GM12878 (cell line): Measurements from ENCODE around the gene SPTLC3. TPM values are rescaled to one million over a fixed set of nuclear protein-coding genes. Genes with fewer than 3 reads are reported as not detected.
A peak's percentile ranks its signal among the peaks of the same experiment; 100 is the strongest.

Experiments
- ATF2 ChIP-seq: IDR thresholded peaks from 2 replicates; pipeline ENCODE4 v1.6.1; 2012; ENCODE audit warnings: low read length, inconsistent platforms
- CEBPZ ChIP-seq: fragments of 150-350 bp; IDR thresholded peaks from 2 replicates; pipeline ENCODE4 v1.6.1; 2016; ENCODE audit warnings: low read depth, low read length
- CREM ChIP-seq: IDR thresholded peaks from 2 replicates; pipeline ENCODE4 v1.6.1; 2014; ENCODE audit warnings: antibody characterized with exemption, low read depth
- EED ChIP-seq: sonication (generic); IDR thresholded peaks from 2 replicates; pipeline ENCODE4 v1.6.1; 2016; ENCODE audit warnings: antibody characterized with exemption, low read depth
- EP300 ChIP-seq, 2 experiments: fragments of 150-350 bp in 1 of 2; IDR thresholded peaks; 2 replicates each; pipeline ENCODE4 v1.6.1; 2011 to 2012; ENCODE audit warnings: low read depth in 2 of 2, low read length in 2 of 2, borderline replicate concordance in 1 of 2, improper control_type of control experiment in 1 of 2, inconsistent platforms in 1 of 2; ENCODE audit not compliant: control insufficient read depth in 1 of 2
- IKZF1 ChIP-seq: fragments of 450-650 bp; conservative IDR thresholded peaks from 2 replicates; pipeline ENCODE4 v1.6.1; 2017; ENCODE audit warnings: antibody characterized with exemption, mild to moderate bottlenecking
- MTA3 ChIP-seq: IDR thresholded peaks from 2 replicates; pipeline ENCODE4 v1.6.1; 2012; ENCODE audit warnings: low read length, inconsistent platforms, borderline replicate concordance
- NBN ChIP-seq: fragments of 450-650 bp; IDR thresholded peaks from 2 replicates; pipeline ENCODE4 v1.6.1; 2016
- NFIC ChIP-seq: IDR thresholded peaks from 2 replicates; pipeline ENCODE4 v1.6.1; 2012; ENCODE audit warnings: low read depth, mild to moderate bottlenecking, inconsistent platforms, low read length, moderate library complexity
- NFYB ChIP-seq: IDR thresholded peaks from 2 replicates; pipeline ENCODE4 v1.6.1; 2011; ENCODE audit warnings: low read depth, mild to moderate bottlenecking, low read length, improper control_type of control experiment, moderate library complexity; ENCODE audit not compliant: insufficient read depth
- NKRF ChIP-seq: fragments of 450-650 bp; conservative IDR thresholded peaks from 2 replicates; pipeline ENCODE4 v1.6.1; 2017; ENCODE audit warnings: mild to moderate bottlenecking, moderate library complexity
- PAX5 ChIP-seq: IDR thresholded peaks from 2 replicates; pipeline ENCODE4 v1.6.1; 2011; ENCODE audit warnings: low read depth, low read length, borderline replicate concordance
- PML ChIP-seq: IDR thresholded peaks from 2 replicates; pipeline ENCODE4 v1.6.1; 2012; ENCODE audit warnings: low read length, inconsistent platforms
- RFX5 ChIP-seq: IDR thresholded peaks from 2 replicates; pipeline ENCODE4 v1.6.1; 2011; ENCODE audit warnings: low read depth, low read length, improper control_type of control experiment
- RUNX3 ChIP-seq: IDR thresholded peaks from 2 replicates; pipeline ENCODE4 v1.6.1; 2012; ENCODE audit warnings: low read length, inconsistent platforms
- SIX5 ChIP-seq: IDR thresholded peaks from 2 replicates; pipeline ENCODE4 v1.6.1; 2011; ENCODE audit warnings: mild to moderate bottlenecking, low read depth, low read length, moderate library complexity; ENCODE audit not compliant: severe bottlenecking
- SPI1 ChIP-seq: IDR thresholded peaks from 2 replicates; pipeline ENCODE4 v1.6.1; 2011; ENCODE audit warnings: low read depth, mild to moderate bottlenecking, low read length, moderate library complexity, borderline replicate concordance; ENCODE audit not compliant: insufficient read depth
- STAT3 ChIP-seq: IDR thresholded peaks from 2 replicates; pipeline ENCODE4 v1.6.1; 2011; ENCODE audit warnings: low read depth, low read length, improper control_type of control experiment
- YY1 ChIP-seq: IDR thresholded peaks from 2 replicates; pipeline ENCODE4 v1.6.1; 2011; ENCODE audit warnings: low read depth, mild to moderate bottlenecking, low read length
- ZBTB4 ChIP-seq: fragments of 450-650 bp; formaldehyde crosslinking; IDR thresholded peaks from 2 replicates; pipeline ENCODE4 v1.4.0; 2022; ENCODE audit warnings: mild to moderate bottlenecking, moderate library complexity
- polyA plus RNA-seq, 11 experiments: library from polyadenylated mRNA; depleted of rRNA in 4 of 11; unstranded in 6 of 11; stranded (reverse) in 5 of 11; fragments of >200 nt; fragmentation: Nextera tagmentation in 4 of 11; fragmentation: Illumina TruSeq in 1 of 11; extraction: Ambion mirVana in 4 of 11; extraction: Trizol in 1 of 11; gene quantifications; 1 replicate in 1 of 11; 2 replicates in 10 of 11; pipeline versions ENCODE4 v1.2.1 to v1.2.3, GENCODE V29; 2011 to 2016; ENCODE audit warnings: inconsistent platforms in 2 of 11, missing spikeins in 2 of 11, low read depth in 1 of 11
- total RNA-seq, 4 experiments: library from RNA; depleted of rRNA in 3 of 4; stranded (reverse); fragments of >200 nt in 3 of 4; fragmentation: Illumina TruSeq in 1 of 4; extraction: Trizol in 1 of 4; gene quantifications; 2 replicates each; pipeline versions ENCODE4 v1.2.1 to v1.2.3, GENCODE V29; 2013 to 2021

Gene SPTLC3
- total and polyA plus RNA-seq, 10 of the 15 experiments (the other 5 are each of a cell fraction or from before 2014, with no cell fraction given), result 0.04 to 0.29 (median 0.06) TPM; not detected in 7

GRCh38 chr20:13009682-13010406, 1.1 kb downstream of the SPTLC3 start (continued):
- peak; percentile 93 for TF ChIP-seq PAX5
- TF ChIP-seq NFYB, result peak; percentile 69; the same call in 1 of the 2 replicates
- TF ChIP-seq EED, result peak; percentile 90
- no peak for TF ChIP-seq NKRF
- TF ChIP-seq ZBTB4 (CRISPR knock-in tag), result no peak
- peak; percentile 79 for TF ChIP-seq IKZF1
- TF ChIP-seq ATF2, result peak; percentile 78
- TF ChIP-seq PML, result no peak
- peak; percentile 100 for TF ChIP-seq SPI1
- peak; percentile 94 for TF ChIP-seq NBN
- no peak for TF ChIP-seq STAT3
- no peak for TF ChIP-seq CEBPZ
- TF ChIP-seq NFIC, result peak; percentile 65
- TF ChIP-seq EP300 (IDR thresholded peaks at IDR 0.05; ENCODE audit: borderline replicate concordance in 1 of 2, control insufficient read depth in 1 of 2, low read depth in 2 of 2, low read length in 2 of 2), result peak; percentile 43 to 75; a peak in 2 of 4 replicates
- TF ChIP-seq RUNX3, result peak; percentile 94
- TF ChIP-seq CREM, result peak; percentile 87
- no peak for TF ChIP-seq RFX5
- no peak for TF ChIP-seq SIX5
- TF ChIP-seq MTA3, result no peak; the same call in 1 of the 2 replicates
- TF ChIP-seq YY1, result no peak
